HepG2 (cell line): ENCODE results near the gene CHMP1A. TPM values are rescaled to one million over a fixed set of nuclear protein-coding genes. Genes with fewer than 3 reads are reported as not detected.

Experiments
- ADNP ChIP-seq: sonication (generic); formaldehyde crosslinking; IDR thresholded peaks from 2 replicates; pipeline ENCODE4 v1.4.0; 2020; ENCODE audit warnings: missing genetic modification reagents
- AHR ChIP-seq: IDR thresholded peaks from 2 replicates; pipeline ENCODE4 v1.6.1; 2018; ENCODE audit warnings: missing genetic modification reagents, missing compliant biosample characterization
- BRD4 ChIP-seq: sonication (generic); formaldehyde crosslinking; IDR thresholded peaks from 2 replicates; pipeline ENCODE4 v1.4.0; 2020; ENCODE audit warnings: missing genetic modification reagents
- FOXJ3 ChIP-seq: sonication (generic); formaldehyde crosslinking; IDR thresholded peaks from 2 replicates; pipeline ENCODE4 v1.4.0; 2020; ENCODE audit warnings: missing genetic modification reagents, mild to moderate bottlenecking, borderline replicate concordance
- GMEB1 ChIP-seq: sonication (generic); formaldehyde crosslinking; IDR thresholded peaks from 2 replicates; pipeline ENCODE4 v1.5.1; 2020; ENCODE audit warnings: missing genetic modification reagents, mild to moderate bottlenecking, borderline replicate concordance
- HMG20B ChIP-seq: conservative IDR thresholded peaks from 2 replicates; pipeline ENCODE4 v1.6.1; 2016; ENCODE audit warnings: missing genetic modification reagents, missing compliant biosample characterization
- IRF1 ChIP-seq: sonication (generic); formaldehyde crosslinking; IDR thresholded peaks from 2 replicates; pipeline ENCODE4 v1.4.0; 2020; ENCODE audit warnings: low read depth, mild to moderate bottlenecking, missing genetic modification reagents
- KAT7 ChIP-seq: IDR thresholded peaks from 2 replicates; pipeline ENCODE4 v1.6.1; 2018; ENCODE audit warnings: borderline replicate concordance, missing compliant biosample characterization
- KDM6A ChIP-seq: IDR thresholded peaks from 2 replicates; pipeline ENCODE4 v1.6.1; 2016; ENCODE audit warnings: low read depth
- RERE ChIP-seq: IDR thresholded peaks from 2 replicates; pipeline ENCODE4 v1.6.1; 2016; ENCODE audit warnings: low read depth, missing genetic modification reagents, missing compliant biosample characterization
- SRSF9 ChIP-seq: fragments of 200-400 bp; formaldehyde crosslinking; IDR thresholded peaks from 2 replicates; pipeline ENCODE4 v1.6.1; 2018; ENCODE audit warnings: borderline replicate concordance, mild to moderate bottlenecking, low read depth, low read length; ENCODE audit not compliant: insufficient read depth, poor library complexity, severe bottlenecking
- ZNF24 ChIP-seq: fragments of 450-650 bp; IDR thresholded peaks from 2 replicates; pipeline ENCODE4 v1.6.1; 2017; ENCODE audit warnings: antibody characterized with exemption, mild to moderate bottlenecking
- ZNF501 ChIP-seq: sonication (generic); formaldehyde crosslinking; IDR thresholded peaks from 2 replicates; pipeline ENCODE4 v1.5.1; 2020; ENCODE audit warnings: mild to moderate bottlenecking, moderate library complexity, missing genetic modification reagents
- ZNF552 ChIP-seq: sonication (generic); formaldehyde crosslinking; IDR thresholded peaks from 2 replicates; pipeline ENCODE4 v1.9.0; 2022; ENCODE audit warnings: missing genetic modification reagents, mild to moderate bottlenecking, borderline replicate concordance
- polyA plus RNA-seq, 8 experiments: library from polyadenylated mRNA; depleted of rRNA in 3 of 8; stranded (reverse) in 7 of 8; unstranded in 1 of 8; fragments of >200 nt; fragmentation: Illumina TruSeq in 4 of 8; extraction: Trizol in 4 of 8; gene quantifications; 2 replicates each; pipeline versions ENCODE4 v1.2.1 to v1.2.3, GENCODE V29; 2011 to 2016; ENCODE audit warnings: low read depth in 4 of 8, missing spikeins in 1 of 8, mixed read lengths in 1 of 8; ENCODE audit not compliant: insufficient read depth in 1 of 8
- total RNA-seq, 5 experiments: library from RNA; depleted of rRNA; stranded (reverse); fragments of >200 nt; fragmentation: Illumina TruSeq; extraction: Trizol; gene quantifications; 2 replicates each; pipeline ENCODE4 v1.2.3, GENCODE V29; 2016; ENCODE audit warnings: low read depth in 1 of 5
- TF ChIP-seq, protein P1 (sequence below): sonication (generic); formaldehyde crosslinking; IDR thresholded peaks from 2 replicates; pipeline ENCODE4 v1.4.0; 2020; ENCODE audit warnings: mild to moderate bottlenecking, missing genetic modification reagents
- TF ChIP-seq, protein P2 (sequence below): conservative IDR thresholded peaks from 2 replicates; pipeline ENCODE4 v1.6.1; 2018; ENCODE audit warnings: missing genetic modification reagents

CHMP1A gene
- total and polyA plus RNA-seq, 2 of the 13 experiments (the other 11 are each of a cell fraction or from before 2014, with no cell fraction given): 69.4 to 73.3 TPM

GRCh38 chr16:89700649-89701424, 43.3 kb upstream of the CHMP1A start (continued):
- TF ChIP-seq RERE (CRISPR knock-in tag) (0 out of 2 replicates have a peak, but pooled peaks have one; percentile 33), ZNF24 (no peak), KDM6A (no peak), HMG20B (CRISPR knock-in tag) (0 out of 2 replicates have a peak, but pooled peaks have one; percentile 37), ZNF501 (CRISPR knock-in tag) (peak; percentile 79), AHR (CRISPR knock-in tag) (peak; percentile 38; the same call in 1 of the 2 replicates), SRSF9 (no peak), FOXJ3 (no peak), IRF1 (no peak), BRD4 (CRISPR knock-in tag) (peak; percentile 12; the same call in 1 of the 2 replicates), ZNF552 (CRISPR knock-in tag) (peak; percentile 48; the same call in 1 of the 2 replicates), KAT7 (peak; percentile 71; the same call in 1 of the 2 replicates), GMEB1 (CRISPR knock-in tag) (peak; percentile 54; the same call in 1 of the 2 replicates), ADNP (no peak)
- TF ChIP-seq, protein P1, sequence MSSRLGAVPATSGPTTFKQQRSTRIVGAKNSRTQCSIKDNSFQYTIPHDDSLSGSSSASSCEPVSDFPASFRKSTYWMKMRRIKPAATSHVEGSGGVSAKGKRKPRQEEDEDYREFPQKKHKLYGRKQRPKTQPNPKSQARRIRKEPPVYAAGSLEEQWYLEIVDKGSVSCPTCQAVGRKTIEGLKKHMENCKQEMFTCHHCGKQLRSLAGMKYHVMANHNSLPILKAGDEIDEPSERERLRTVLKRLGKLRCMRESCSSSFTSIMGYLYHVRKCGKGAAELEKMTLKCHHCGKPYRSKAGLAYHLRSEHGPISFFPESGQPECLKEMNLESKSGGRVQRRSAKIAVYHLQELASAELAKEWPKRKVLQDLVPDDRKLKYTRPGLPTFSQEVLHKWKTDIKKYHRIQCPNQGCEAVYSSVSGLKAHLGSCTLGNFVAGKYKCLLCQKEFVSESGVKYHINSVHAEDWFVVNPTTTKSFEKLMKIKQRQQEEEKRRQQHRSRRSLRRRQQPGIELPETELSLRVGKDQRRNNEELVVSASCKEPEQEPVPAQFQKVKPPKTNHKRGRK (CRISPR knock-in tag): no peak
- TF ChIP-seq, protein P2, sequence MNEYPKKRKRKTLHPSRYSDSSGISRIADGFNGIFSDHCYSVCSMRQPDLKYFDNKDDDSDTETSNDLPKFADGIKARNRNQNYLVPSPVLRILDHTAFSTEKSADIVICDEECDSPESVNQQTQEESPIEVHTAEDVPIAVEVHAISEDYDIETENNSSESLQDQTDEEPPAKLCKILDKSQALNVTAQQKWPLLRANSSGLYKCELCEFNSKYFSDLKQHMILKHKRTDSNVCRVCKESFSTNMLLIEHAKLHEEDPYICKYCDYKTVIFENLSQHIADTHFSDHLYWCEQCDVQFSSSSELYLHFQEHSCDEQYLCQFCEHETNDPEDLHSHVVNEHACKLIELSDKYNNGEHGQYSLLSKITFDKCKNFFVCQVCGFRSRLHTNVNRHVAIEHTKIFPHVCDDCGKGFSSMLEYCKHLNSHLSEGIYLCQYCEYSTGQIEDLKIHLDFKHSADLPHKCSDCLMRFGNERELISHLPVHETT (CRISPR knock-in tag): no peak
